Mucosa of stomach (tissue), 1 donor: ENCODE measurements around the gene PPP2CA.
A peak's percentile ranks its signal among the peaks of the same experiment; 100 is the strongest.
"Not testable (repeated sequence)": the region's sequence is repeated elsewhere in the genome, so short reads cannot be mapped to it uniquely, and the experiment has no call there.

Source experiments
- H3K27me3 ChIP-seq: one replicate; pipeline ENCODE4 v1.7.0; 2013; ENCODE audit warnings: mild to moderate bottlenecking, low read length; ENCODE audit not compliant: control insufficient read depth, insufficient read depth
- H3K36me3 ChIP-seq: one replicate; pipeline ENCODE4 v1.7.0; 2013; ENCODE audit warnings: low read length; ENCODE audit not compliant: control insufficient read depth, insufficient read depth
- H3K4me1 ChIP-seq: one replicate; pipeline ENCODE4 v1.7.0; 2013; ENCODE audit warnings: mild to moderate bottlenecking, low read length; ENCODE audit not compliant: control insufficient read depth, insufficient read depth
- H3K4me3 ChIP-seq: one replicate; pipeline ENCODE4 v1.7.0; 2013; ENCODE audit warnings: low read length
- H3K9ac ChIP-seq: one replicate; pipeline ENCODE4 v1.7.0; 2013; ENCODE audit warnings: mild to moderate bottlenecking, low read length, moderate library complexity
- H3K9me3 ChIP-seq: one replicate; pipeline ENCODE4 v1.7.0; 2013; ENCODE audit warnings: mild to moderate bottlenecking, low read length, moderate library complexity; ENCODE audit not compliant: control insufficient read depth
- donor health status: Pancreatic carcinoma.

PPP2CA gene

GRCh38 chr5:134177369-134178095, 48.3 kb downstream of the PPP2CA start:
- Histone ChIP-seq H3K9ac (peak overlapping the region; percentile 98), H3K4me3 (peak overlapping the region; percentile 34), H3K36me3 (no peaks in the 10 kb centered on the region), H3K27me3 (no peaks in the 10 kb centered on the region), H3K9me3 (no peaks in the 10 kb centered on the region), H3K4me1 (peaks cover 16% of the 10 kb centered on the region)

GRCh38 chr5:134176511-134177368, 49.1 kb downstream of the PPP2CA start, which contains the start of gene SKP1:
Gene SKP1, minus strand, starts transcription at chr5:134176950. Its CDS starts 2,928 bp downstream, at chr5:134174022.
- H3K4me1 ChIP-seq = peaks cover 22% of the 10 kb centered on the region
- peak within 1 kb of the TSS; percentile 98 for H3K9ac ChIP-seq
- no peaks in the 10 kb centered on the region for H3K36me3 ChIP-seq
- peak within 1 kb of the TSS; percentile 34 for H3K4me3 ChIP-seq
- no peaks in the 10 kb centered on the region for H3K27me3 ChIP-seq
- no peaks in the 10 kb centered on the region for H3K9me3 ChIP-seq

- peaks cover 22% of the 10 kb centered on the region for H3K4me1 ChIP-seq
- peak overlapping the region; percentile 34 for H3K4me3 ChIP-seq
- H3K27me3 ChIP-seq = no peaks in the 10 kb centered on the region
- peak overlapping the region; percentile 98 for H3K9ac ChIP-seq
- H3K9me3 ChIP-seq = no peaks in the 10 kb centered on the region
- H3K36me3 ChIP-seq = no peaks in the 10 kb centered on the region
Observed at GRCh38 chr5:134175921-134176510, 49.9 kb downstream of the PPP2CA start.

- Histone ChIP-seq H3K4me1 (peaks cover 22% of the 10 kb centered on the region), H3K9ac (peak overlapping the region; percentile 98), H3K36me3 (no peaks in the 10 kb centered on the region), H3K4me3 (peak overlapping the region; percentile 34), H3K9me3 (no peaks in the 10 kb centered on the region), H3K27me3 (no peaks in the 10 kb centered on the region)
Observed at GRCh38 chr5:134174841-134175839, 50.7 kb downstream of the PPP2CA start.

GRCh38 chr5:134171972-134172371, 53.9 kb downstream of the PPP2CA start:
- Histone ChIP-seq H3K9me3 (no peaks in the 10 kb centered on the region), H3K36me3 (no peaks in the 10 kb centered on the region), H3K4me3 (no peak overlapping the region), H3K4me1 (peaks cover 10% of the 10 kb centered on the region), H3K9ac (no peak overlapping the region), H3K27me3 (no peaks in the 10 kb centered on the region)

GRCh38 chr5:134162592-134162991, 63.3 kb downstream of the PPP2CA start:
- peaks cover 8% of the 10 kb centered on the region for H3K36me3 ChIP-seq
- no peaks in the 10 kb centered on the region for H3K9me3 ChIP-seq
- no peaks in the 10 kb centered on the region for H3K4me1 ChIP-seq

GRCh38 chr5:134161513-134162395, 64.1 kb downstream of the PPP2CA start:
- no peak overlapping the region for H3K4me3 ChIP-seq
- no peaks in the 10 kb centered on the region for H3K4me1 ChIP-seq
- no peaks in the 10 kb centered on the region for H3K27me3 ChIP-seq
- H3K36me3 ChIP-seq = peaks cover 8% of the 10 kb centered on the region
- H3K9ac ChIP-seq = no peak overlapping the region
- no peaks in the 10 kb centered on the region for H3K9me3 ChIP-seq

More at GRCh38 chr5:134162592-134162991, 63.3 kb downstream of the PPP2CA start:
- H3K27me3 ChIP-seq = no peaks in the 10 kb centered on the region
- H3K4me3 ChIP-seq = no peak overlapping the region
- no peak overlapping the region for H3K9ac ChIP-seq

- Histone ChIP-seq H3K4me3 (no peak overlapping the region), H3K36me3 (peaks cover 5% of the 10 kb centered on the region), H3K4me1 (peaks cover 12% of the 10 kb centered on the region), H3K9me3 (no peaks in the 10 kb centered on the region), H3K9ac (no peak overlapping the region), H3K27me3 (no peaks in the 10 kb centered on the region)
Observed at GRCh38 chr5:134153657-134154056, 72.2 kb downstream of the PPP2CA start.

- Histone ChIP-seq H3K9ac (no peak overlapping the region), H3K36me3 (peaks cover 5% of the 10 kb centered on the region), H3K4me3 (no peak overlapping the region), H3K9me3 (no peaks in the 10 kb centered on the region), H3K27me3 (no peaks in the 10 kb centered on the region), H3K4me1 (peaks cover 12% of the 10 kb centered on the region)
Observed at GRCh38 chr5:134153241-134153640, 72.6 kb downstream of the PPP2CA start.

- not testable (repeated sequence) for H3K9me3 ChIP-seq, H3K27me3 ChIP-seq, H3K36me3 ChIP-seq, H3K4me3 ChIP-seq, H3K9ac ChIP-seq
- H3K4me1 ChIP-seq = peaks cover 12% of the 10 kb centered on the region
Observed at GRCh38 chr5:134152173-134152832, 73.6 kb downstream of the PPP2CA start.
